ENCODE results near the gene DHRS7B.

- TF ChIP-seq CTCF (IDR thresholded peaks at IDR 0.05) (no peak), POLR2A (IDR thresholded peaks at IDR 0.05) (no peak), POLR2AphosphoS5 (IDR thresholded peaks at IDR 0.05) (no peak), EP300 (IDR thresholded peaks at IDR 0.05) (no peak)
Measured at GRCh38 chr17:21199311-21199710, 72.5 kb downstream of the DHRS7B start.
